GM12892 (cell line): ENCODE measurements around the gene VAV3.

ENCODE experiments used
- POLR2A ChIP-seq: IDR thresholded peaks from 2 replicates; pipeline ENCODE4 v1.6.1; 2011; ENCODE audit warnings: low read depth, low read length, control low read depth
- POLR2AphosphoS5 ChIP-seq: IDR thresholded peaks from 2 replicates; pipeline ENCODE4 v1.6.1; 2011; ENCODE audit warnings: low read depth, low read length, control low read depth

GRCh38 chr1:107535091-107535490, 429.9 kb downstream of the VAV3 start:
- TF ChIP-seq POLR2AphosphoS5, result no peak
- TF ChIP-seq POLR2A, result no peak
